SK-N-SH (cell line): ENCODE data around the gene GNAI1. TPM values are rescaled to one million over a fixed set of nuclear protein-coding genes. Genes with fewer than 3 reads are reported as not detected.
A peak's percentile ranks its signal among the peaks of the same experiment; 100 is the strongest.

ENCODE experiments used
- CTCF ChIA-PET: fragments of 300-600, 350-600 bp; formaldehyde crosslinking; extraction: SDS; loops from one replicate; lab custom pipeline; 2021; lab: Yijun Ruan, JAX
- POLR2A ChIA-PET: fragments of 350-600 bp; sonication (Branson Sonifier 250); formaldehyde crosslinking; extraction: SDS; loops from one replicate; lab custom pipeline; 2020; ENCODE audit warnings: antibody characterized with exemption, inconsistent platforms; lab: Yijun Ruan, JAX
- DNase-seq: peaks from one replicate; pipeline ENCODE4 v3.0.0; 2012
- H2AFZ ChIP-seq: fragments of 200-600 bp; sonication (generic); 2 replicates; pipeline ENCODE4 v1.8.1; 2016; ENCODE audit warnings: antibody characterized with exemption, mild to moderate bottlenecking, low read depth
- H3F3A ChIP-seq: fragments of 200-600 bp; sonication (generic); replicated peaks from 2 replicates; pipeline ENCODE3; 2016; ENCODE audit warnings: antibody characterized with exemption, mild to moderate bottlenecking; ENCODE audit not compliant: insufficient read depth
- H3K27ac ChIP-seq, 2 experiments: fragments of 200-500 bp in 1 of 2; fragments of 200-600 bp in 1 of 2; sonication (Bioruptor generic) in 1 of 2; sonication (generic), shearing (Covaris generic) in 1 of 2; 2 replicates each; pipeline versions ENCODE4 v1.5.1 to v1.6.1; 2014 to 2016; ENCODE audit warnings: low read depth in 2 of 2, inconsistent platforms in 1 of 2, low read length in 1 of 2, mild to moderate bottlenecking in 1 of 2, mixed read lengths in 1 of 2
- H3K27me3 ChIP-seq: fragments of 200-600 bp; sonication (generic), shearing (Covaris generic); 2 replicates; pipeline ENCODE4 v1.6.1; 2016; ENCODE audit warnings: mixed run types; ENCODE audit not compliant: insufficient read depth
- H3K36me3 ChIP-seq, 2 experiments: fragments of 200-500 bp in 1 of 2; fragments of 200-600 bp in 1 of 2; sonication (Bioruptor generic) in 1 of 2; sonication (generic) in 1 of 2; replicated peaks in 1 of 2; 2 replicates each; pipeline versions ENCODE3 to v1.5.1; 2014 to 2016; ENCODE audit warnings: low read length in 1 of 2, mild to moderate bottlenecking in 1 of 2; ENCODE audit not compliant: insufficient read depth in 2 of 2, control insufficient read depth in 1 of 2
- H3K4me1 ChIP-seq, 2 experiments: fragments of 200-500 bp in 1 of 2; fragments of 200-600 bp in 1 of 2; sonication (Bioruptor generic) in 1 of 2; sonication (generic), shearing (Covaris generic) in 1 of 2; 2 replicates each; pipeline versions ENCODE4 v1.5.1 to v1.6.1; 2014 to 2016; ENCODE audit warnings: low read depth in 1 of 2, low read length in 1 of 2, mixed run types in 1 of 2; ENCODE audit not compliant: insufficient read depth in 2 of 2, control insufficient read depth in 1 of 2
- H3K4me2 ChIP-seq: fragments of 200-600 bp; sonication (generic), shearing (Covaris generic); 2 replicates; pipeline ENCODE4 v1.6.1; 2017; ENCODE audit warnings: mixed run types
- H3K4me3 ChIP-seq, 2 experiments: fragments of 200-500 bp in 1 of 2; fragments of 200-600 bp in 1 of 2; sonication (Bioruptor generic) in 1 of 2; sonication (generic), shearing (Covaris generic) in 1 of 2; 2 replicates each; pipeline versions ENCODE4 v1.5.1 to v1.8.1; 2014 to 2016; ENCODE audit warnings: low read depth in 2 of 2, inconsistent platforms in 1 of 2, low read length in 1 of 2, mild to moderate bottlenecking in 1 of 2, mixed read lengths in 1 of 2, moderate library complexity in 1 of 2
- H3K79me2 ChIP-seq: fragments of 200-600 bp; sonication (generic); 2 replicates; pipeline ENCODE4 v1.8.1; 2017; ENCODE audit warnings: mild to moderate bottlenecking; ENCODE audit not compliant: insufficient read depth
- H3K9ac ChIP-seq: fragments of 200-600 bp; sonication (generic); 2 replicates; pipeline ENCODE4 v1.6.1; 2017; ENCODE audit warnings: mixed run types
- H3K9me2 ChIP-seq: fragments of 200-600 bp; sonication (generic); 2 replicates; pipeline ENCODE4 v1.6.1; 2017; ENCODE audit warnings: mixed run types
- H3K9me3 ChIP-seq: fragments of 200-600 bp; sonication (generic); 2 replicates; pipeline ENCODE4 v1.6.1; 2017; ENCODE audit warnings: mixed run types, mild to moderate bottlenecking, moderate library complexity
- H4K20me1 ChIP-seq: fragments of 200-600 bp; sonication (generic); 2 replicates; pipeline ENCODE4 v1.6.1; 2017; ENCODE audit warnings: mild to moderate bottlenecking, mixed run types; ENCODE audit not compliant: insufficient read depth
- CHD2 ChIP-seq: fragments of 150-350 bp; IDR thresholded peaks from 2 replicates; pipeline ENCODE4 v1.6.1; 2018; ENCODE audit warnings: low read length; ENCODE audit not compliant: partially characterized antibody
- EP300 ChIP-seq, 2 experiments: IDR thresholded peaks; 2 replicates each; pipeline versions ENCODE4 v1.4.0 to v1.6.1; 2012; ENCODE audit warnings: borderline replicate concordance in 1 of 2, low read depth in 1 of 2, low read length in 1 of 2
- MXI1 ChIP-seq: IDR thresholded peaks from 2 replicates; pipeline ENCODE4 v1.6.1; 2012; ENCODE audit warnings: mild to moderate bottlenecking, low read depth, low read length, improper control_type of control experiment
- RXRA ChIP-seq: IDR thresholded peaks from 2 replicates; pipeline ENCODE4 v1.4.0; 2012; ENCODE audit warnings: low read depth, mild to moderate bottlenecking, borderline replicate concordance
- TCF12 ChIP-seq: IDR thresholded peaks from 2 replicates; pipeline ENCODE4 v1.4.0; 2012
- USF2 ChIP-seq: fragments of 150-350 bp; IDR thresholded peaks from 2 replicates; pipeline ENCODE4 v1.6.1; 2017; ENCODE audit warnings: antibody characterized with exemption, low read length, low read depth, borderline replicate concordance
- ZBTB33 ChIP-seq: IDR thresholded peaks from 2 replicates; pipeline ENCODE4 v1.4.0; 2012; ENCODE audit warnings: low read depth, borderline replicate concordance
- WGBS: methylation state at CpG from one replicate; pipeline ENCODE4 v1.1.6; 2017; ENCODE audit warnings: low lambda C conversion rate; 5-methylcytosine and 5-hydroxymethylcytosine counted together
- polyA plus RNA-seq, 3 experiments: library from polyadenylated mRNA; depleted of rRNA; stranded (reverse); fragments of >200 nt; gene quantifications; 2 replicates each; pipeline ENCODE4 v1.2.3, GENCODE V29; 2012
- TF ChIP-seq, protein P1 (sequence below): IDR thresholded peaks from 2 replicates; pipeline ENCODE4; 2012
- TF ChIP-seq, protein P2 (sequence below): IDR thresholded peaks from 2 replicates; pipeline ENCODE4 v1.6.1; 2012; ENCODE audit warnings: mild to moderate bottlenecking, low read depth, low read length, moderate library complexity

Gene GNAI1
- polyA plus RNA-seq, 1 of the 3 experiments (the other 2 are of a cell fraction) = 69.1 TPM

DNA sequence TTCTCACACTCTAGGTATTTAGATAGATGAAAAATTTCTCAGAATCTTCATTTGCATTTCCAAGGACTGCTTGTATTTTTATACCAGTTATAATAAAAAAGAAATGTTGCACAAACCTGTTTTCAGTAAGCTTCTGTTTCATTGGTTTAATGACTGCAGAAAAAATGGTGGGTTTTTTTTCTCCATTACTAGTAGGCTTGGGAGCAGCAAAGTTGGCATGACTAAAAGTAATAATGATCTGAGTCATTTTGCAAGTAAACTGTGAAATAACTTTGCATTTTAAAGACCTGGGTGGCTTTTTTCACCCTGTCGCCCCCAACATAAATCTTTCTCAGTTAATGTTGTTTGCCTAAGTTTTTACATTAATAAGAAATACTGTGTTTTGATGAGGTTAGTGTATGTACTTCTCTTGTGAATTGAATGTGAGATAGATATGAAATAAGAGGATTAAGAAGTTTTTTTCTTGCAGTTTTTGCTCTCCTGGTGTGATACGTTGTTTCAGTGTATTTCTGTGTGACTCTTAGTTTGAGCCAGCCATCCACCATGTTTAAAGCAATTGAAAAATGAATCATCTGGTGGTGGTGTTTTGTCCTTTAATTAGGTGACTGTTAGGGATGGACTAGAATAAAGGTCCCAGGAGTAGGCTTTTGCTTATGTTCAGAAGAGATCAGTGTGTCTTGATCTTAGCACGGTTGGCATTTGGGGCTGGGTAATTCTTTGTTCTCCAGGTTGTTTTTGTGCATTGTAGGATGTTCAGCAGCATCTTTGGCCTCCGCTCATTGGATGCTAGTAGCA, 1.8 kb downstream of the GNAI1 start:
- Histone ChIP-seq H3F3A (peaks cover 22% of the 10 kb centered on the region), H3K4me3 (peak overlapping the region; percentile 95 to 99), H3K4me1 (peaks cover 25 to 26% of the 10 kb centered on the region in 2 experiments), H3K9me3 (no peaks in the 10 kb centered on the region), H3K27ac (peak overlapping the region; percentile 80 to 96), H3K36me3 (no peaks in the 10 kb centered on the region), H4K20me1 (peaks cover 48% of the 10 kb centered on the region), H3K9me2 (no peaks in the 10 kb centered on the region), H3K4me2 (peak overlapping the region; percentile 79), H2AFZ (peak overlapping the region; percentile 1; the same call in 1 of the 2 replicates), H3K9ac (peak overlapping the region; percentile 86), H3K79me2 (peaks cover 60% of the 10 kb centered on the region), H3K27me3 (no peaks in the 10 kb centered on the region)
- WGBS = 34% methylated on average over 4 of the region's 4 CpGs
- DNase-seq = no peak
- ChIA-PET CTCF (interaction anchor here (1.1 to 8.8 kb wide), 11 partner anchors 8 to 545 kb away, joined by 3 to 164 read pairs (median 18); no protein-coding TSS in a partner anchor), POLR2A (no interaction called here)
- TF ChIP-seq, protein P1, sequence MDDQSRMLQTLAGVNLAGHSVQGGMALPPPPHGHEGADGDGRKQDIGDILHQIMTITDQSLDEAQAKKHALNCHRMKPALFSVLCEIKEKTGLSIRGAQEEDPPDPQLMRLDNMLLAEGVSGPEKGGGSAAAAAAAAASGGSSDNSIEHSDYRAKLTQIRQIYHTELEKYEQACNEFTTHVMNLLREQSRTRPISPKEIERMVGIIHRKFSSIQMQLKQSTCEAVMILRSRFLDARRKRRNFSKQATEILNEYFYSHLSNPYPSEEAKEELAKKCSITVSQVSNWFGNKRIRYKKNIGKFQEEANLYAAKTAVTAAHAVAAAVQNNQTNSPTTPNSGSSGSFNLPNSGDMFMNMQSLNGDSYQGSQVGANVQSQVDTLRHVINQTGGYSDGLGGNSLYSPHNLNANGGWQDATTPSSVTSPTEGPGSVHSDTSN = no peak
- no peak for TF ChIP-seq RXRA
- TF ChIP-seq EP300 (IDR thresholded peaks at IDR 0.05; ENCODE audit: borderline replicate concordance in 1 of 2, low read depth in 1 of 2, low read length in 1 of 2) = no peak
- TF ChIP-seq, protein P2, sequence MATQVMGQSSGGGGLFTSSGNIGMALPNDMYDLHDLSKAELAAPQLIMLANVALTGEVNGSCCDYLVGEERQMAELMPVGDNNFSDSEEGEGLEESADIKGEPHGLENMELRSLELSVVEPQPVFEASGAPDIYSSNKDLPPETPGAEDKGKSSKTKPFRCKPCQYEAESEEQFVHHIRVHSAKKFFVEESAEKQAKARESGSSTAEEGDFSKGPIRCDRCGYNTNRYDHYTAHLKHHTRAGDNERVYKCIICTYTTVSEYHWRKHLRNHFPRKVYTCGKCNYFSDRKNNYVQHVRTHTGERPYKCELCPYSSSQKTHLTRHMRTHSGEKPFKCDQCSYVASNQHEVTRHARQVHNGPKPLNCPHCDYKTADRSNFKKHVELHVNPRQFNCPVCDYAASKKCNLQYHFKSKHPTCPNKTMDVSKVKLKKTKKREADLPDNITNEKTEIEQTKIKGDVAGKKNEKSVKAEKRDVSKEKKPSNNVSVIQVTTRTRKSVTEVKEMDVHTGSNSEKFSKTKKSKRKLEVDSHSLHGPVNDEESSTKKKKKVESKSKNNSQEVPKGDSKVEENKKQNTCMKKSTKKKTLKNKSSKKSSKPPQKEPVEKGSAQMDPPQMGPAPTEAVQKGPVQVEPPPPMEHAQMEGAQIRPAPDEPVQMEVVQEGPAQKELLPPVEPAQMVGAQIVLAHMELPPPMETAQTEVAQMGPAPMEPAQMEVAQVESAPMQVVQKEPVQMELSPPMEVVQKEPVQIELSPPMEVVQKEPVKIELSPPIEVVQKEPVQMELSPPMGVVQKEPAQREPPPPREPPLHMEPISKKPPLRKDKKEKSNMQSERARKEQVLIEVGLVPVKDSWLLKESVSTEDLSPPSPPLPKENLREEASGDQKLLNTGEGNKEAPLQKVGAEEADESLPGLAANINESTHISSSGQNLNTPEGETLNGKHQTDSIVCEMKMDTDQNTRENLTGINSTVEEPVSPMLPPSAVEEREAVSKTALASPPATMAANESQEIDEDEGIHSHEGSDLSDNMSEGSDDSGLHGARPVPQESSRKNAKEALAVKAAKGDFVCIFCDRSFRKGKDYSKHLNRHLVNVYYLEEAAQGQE = no peak
- TF ChIP-seq ZBTB33 = no peak

- Histone ChIP-seq H3F3A (peaks cover 17% of the 10 kb centered on the region), H3K4me1 (peaks cover 25 to 26% of the 10 kb centered on the region in 2 experiments), H3K27ac (0 out of 4 replicates have a peak overlapping the region, but pooled peaks of 1 of the 2 experiments have one; percentile 14), H2AFZ (no peak overlapping the region), H3K4me2 (peak overlapping the region; percentile 43; the same call in 1 of the 2 replicates), H3K36me3 (no peaks in the 10 kb centered on the region), H4K20me1 (peaks cover 57% of the 10 kb centered on the region), H3K9me2 (no peaks in the 10 kb centered on the region), H3K4me3 (peak overlapping the region in 1 of 2 experiments; percentile 99; a peak in 2 of 4 replicates), H3K9ac (no peak overlapping the region), H3K27me3 (no peaks in the 10 kb centered on the region), H3K79me2 (peaks cover 69% of the 10 kb centered on the region), H3K9me3 (no peaks in the 10 kb centered on the region)
- DNase-seq = no peak
- WGBS = 96% methylated on average over 12 of the region's 12 CpGs
- ChIA-PET POLR2A (no interaction called here), CTCF (interaction anchor here (1.5 to 8.8 kb wide), 4 partner anchors 10 to 291 kb away, joined by 3 to 164 read pairs (median 5); no protein-coding TSS in a partner anchor)
- no peak for TF ChIP-seq CHD2
- TF ChIP-seq USF2 = no peak
- TF ChIP-seq, protein P2 = no peak
- no peak for TF ChIP-seq MXI1
- no peak for TF ChIP-seq TCF12
These were observed 2.8 kb downstream of the GNAI1 start for GRCh38 chr7:80137410-80137809.
